ENCODE measurements around the gene TRMT10C. TPM values are rescaled to one million over a fixed set of nuclear protein-coding genes. Genes with fewer than 3 reads are reported as not detected.

Gene TRMT10C
- total and polyA plus RNA-seq, 9 of the 15 experiments (the other 6 are each of a cell fraction or from before 2014, with no cell fraction given): 48.6 to 106 (median 63.9) TPM

DNA sequence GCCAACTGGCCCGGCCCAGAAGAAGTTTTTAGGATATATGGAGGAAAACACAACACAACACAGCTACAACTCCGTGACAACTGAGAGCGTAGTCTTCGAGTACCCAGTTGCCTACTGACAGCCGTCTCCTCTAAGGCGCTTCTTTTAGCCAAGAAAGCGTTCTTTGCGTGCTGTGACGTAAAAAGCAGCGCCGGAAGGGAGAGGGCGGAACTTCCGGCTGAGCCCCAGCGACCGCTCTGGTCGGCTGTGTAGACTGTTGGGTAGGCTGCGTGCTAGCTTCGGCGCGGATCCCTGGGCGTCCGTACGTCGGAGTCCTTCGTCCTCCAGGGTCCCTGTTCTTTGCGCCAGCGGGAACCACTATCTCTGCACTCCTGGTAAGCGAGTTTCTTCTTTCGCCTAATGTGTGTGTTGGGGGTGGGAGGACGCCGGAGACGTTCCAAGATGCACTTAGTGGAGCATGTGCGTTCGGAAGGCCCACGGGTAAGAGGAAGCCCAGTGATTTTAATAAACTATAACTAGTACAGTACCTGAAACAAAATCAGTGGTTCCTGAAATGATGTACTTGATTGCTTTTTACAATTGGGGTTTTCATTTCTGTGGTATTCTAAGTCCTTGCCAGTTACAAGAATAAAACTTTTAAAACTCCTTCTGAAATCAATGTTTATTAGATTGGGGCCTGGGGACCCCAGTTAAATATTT, at the start of gene TRMT10C (continued):
- TF ChIP-seq, protein P1, sequence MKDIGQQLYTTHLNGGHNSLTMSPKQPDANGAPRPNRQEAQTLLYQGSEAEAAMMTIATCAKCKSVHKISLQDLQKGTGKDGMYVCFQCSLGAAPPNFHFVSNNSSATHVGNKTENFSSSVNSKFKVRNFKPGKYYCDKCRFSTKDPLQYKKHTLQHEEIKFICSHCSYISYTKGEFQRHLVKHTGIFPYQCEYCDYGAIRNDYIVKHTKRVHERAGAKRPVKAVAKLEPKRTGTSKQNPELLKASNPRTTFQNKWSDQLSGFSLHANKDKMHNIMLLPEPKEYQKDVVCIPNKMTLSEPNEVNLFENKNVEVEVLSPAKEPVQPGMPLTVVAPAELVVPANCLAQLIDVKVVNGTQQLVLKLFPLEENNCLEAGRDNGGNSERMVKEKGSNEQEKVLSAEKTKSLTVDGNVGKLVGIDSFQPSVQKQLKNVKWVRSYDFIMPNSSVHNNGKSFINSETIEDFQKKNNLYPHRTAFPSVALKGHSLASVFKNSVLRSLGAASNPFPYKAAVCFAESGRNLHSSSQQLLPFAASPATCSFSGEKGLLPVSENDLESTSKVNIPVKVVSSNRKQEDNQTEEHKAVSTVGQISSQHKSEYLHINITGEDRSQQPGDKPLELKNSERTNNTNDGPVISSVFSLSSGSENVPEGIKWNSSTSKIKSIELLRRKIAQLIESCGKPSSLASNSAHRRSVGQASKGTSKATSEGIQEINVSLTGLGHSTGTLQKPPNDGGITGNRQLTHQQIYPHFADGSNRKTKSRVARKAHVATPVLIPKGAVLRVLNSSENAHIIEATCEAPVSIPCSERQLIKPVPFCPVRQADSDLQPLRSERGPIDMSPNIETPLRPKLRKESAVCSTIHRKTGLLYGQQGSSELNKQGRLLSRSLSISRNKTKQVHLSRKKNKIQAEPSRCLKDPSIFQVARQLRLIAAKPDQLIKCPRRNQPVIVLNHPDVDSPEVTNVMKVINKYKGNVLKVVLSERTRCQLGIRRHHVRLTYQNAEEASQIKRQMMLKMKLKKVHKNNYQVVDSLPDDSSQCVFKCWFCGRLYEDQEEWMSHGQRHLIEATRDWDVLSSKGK (CRISPR knock-in tag; IDR thresholded peaks at IDR 0.05): no peak
- TF ChIP-seq POLR2H (tag; IDR thresholded peaks at IDR 0.05; ENCODE audit: low read depth): peak; percentile 85
- no peak for TF ChIP-seq HMG20A (CRISPR knock-in tag; conservative IDR thresholded peaks at IDR 0.05)
- TF ChIP-seq FOXK1 (CRISPR knock-in tag; IDR thresholded peaks at IDR 0.05; ENCODE audit: borderline replicate concordance): peak; percentile 45; the same call in 1 of the 2 replicates
- TF ChIP-seq HNRNPLL (IDR thresholded peaks at IDR 0.05; ENCODE audit: low read depth, low read length, poor library complexity, severe bottlenecking): peak; percentile 81
- TF ChIP-seq GATA2 (CRISPR knock-in tag; IDR thresholded peaks at IDR 0.05): no peak
- TF ChIP-seq HDAC1 (IDR thresholded peaks at IDR 0.05): peak in 1 of 2 experiments; percentile 84; a peak in 2 of 4 replicates
- TF ChIP-seq HCFC1 (IDR thresholded peaks at IDR 0.05; ENCODE audit: low read depth, low read length): peak; percentile 80
- TF ChIP-seq MECOM (CRISPR knock-in tag; IDR thresholded peaks at IDR 0.05): no peak
- TF ChIP-seq SUPT5H (IDR thresholded peaks at IDR 0.05): peak; percentile 87
- no peak for TF ChIP-seq DPF2 (IDR thresholded peaks at IDR 0.05)
- TF ChIP-seq ARHGAP35 (IDR thresholded peaks at IDR 0.05; ENCODE audit: partially characterized antibody): no peak
- peak in 1 of 2 experiments; percentile 28; a peak in 1 of 4 replicates for TF ChIP-seq SIX5 (IDR thresholded peaks at IDR 0.05; ENCODE audit: borderline replicate concordance in 1 of 2, insufficient read depth in 1 of 2, low read depth in 1 of 2, low read length in 2 of 2)
- peak; percentile 88 for TF ChIP-seq L3MBTL2 (IDR thresholded peaks at IDR 0.05)
- TF ChIP-seq ZNF696 (CRISPR knock-in tag; conservative IDR thresholded peaks at IDR 0.05): no peak
- no peak for TF ChIP-seq ETS2 (tag; IDR thresholded peaks at IDR 0.05; ENCODE audit: borderline replicate concordance, poor library complexity, severe bottlenecking)
- TF ChIP-seq CBFA2T2 (conservative IDR thresholded peaks at IDR 0.05): no peak
- TF ChIP-seq SMARCA5 (IDR thresholded peaks at IDR 0.05): 0 out of 2 replicates have a peak, but pooled peaks have one; percentile 2
- no peak for TF ChIP-seq CBFA2T3 (IDR thresholded peaks at IDR 0.05)
- no peak for TF ChIP-seq PPARD (CRISPR knock-in tag; IDR thresholded peaks at IDR 0.05)
- 0 out of 2 replicates have a peak, but pooled peaks have one; percentile 42 for TF ChIP-seq LEF1 (IDR thresholded peaks at IDR 0.05)
- peak; percentile 62; the same call in 1 of the 2 replicates for TF ChIP-seq PML (IDR thresholded peaks at IDR 0.05; ENCODE audit: low read length)
- TF ChIP-seq PHF8 (IDR thresholded peaks at IDR 0.05; ENCODE audit: borderline replicate concordance, low read length): peak; percentile 65; the same call in 1 of the 2 replicates
- TF ChIP-seq, protein P2, sequence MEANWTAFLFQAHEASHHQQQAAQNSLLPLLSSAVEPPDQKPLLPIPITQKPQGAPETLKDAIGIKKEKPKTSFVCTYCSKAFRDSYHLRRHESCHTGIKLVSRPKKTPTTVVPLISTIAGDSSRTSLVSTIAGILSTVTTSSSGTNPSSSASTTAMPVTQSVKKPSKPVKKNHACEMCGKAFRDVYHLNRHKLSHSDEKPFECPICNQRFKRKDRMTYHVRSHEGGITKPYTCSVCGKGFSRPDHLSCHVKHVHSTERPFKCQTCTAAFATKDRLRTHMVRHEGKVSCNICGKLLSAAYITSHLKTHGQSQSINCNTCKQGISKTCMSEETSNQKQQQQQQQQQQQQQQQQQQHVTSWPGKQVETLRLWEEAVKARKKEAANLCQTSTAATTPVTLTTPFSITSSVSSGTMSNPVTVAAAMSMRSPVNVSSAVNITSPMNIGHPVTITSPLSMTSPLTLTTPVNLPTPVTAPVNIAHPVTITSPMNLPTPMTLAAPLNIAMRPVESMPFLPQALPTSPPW (CRISPR knock-in tag; IDR thresholded peaks at IDR 0.05): peak; percentile 18; the same call in 1 of the 2 replicates
